Neural progenitor cell (in vitro differentiated cells): ENCODE measurements around the gene ADAMTS12. TPM values are rescaled to one million over a fixed set of nuclear protein-coding genes. Genes with fewer than 3 reads are reported as not detected.

Experiments used
- DNase-seq: peaks from one replicate; pipeline ENCODE4 v3.0.0-alpha.2; 2016; ENCODE audit warnings: low spot score
- H2AFZ ChIP-seq: fragments of 200-600 bp; sonication (generic); replicated peaks from 2 replicates; pipeline ENCODE4 v1.6.1; 2016; ENCODE audit warnings: antibody characterized with exemption
- H3F3A ChIP-seq: fragments of 200-600 bp; sonication (generic); 2 replicates; pipeline ENCODE4 v1.6.1; 2016; ENCODE audit warnings: antibody characterized with exemption, low read depth
- H3K27ac ChIP-seq: fragments of 200-600 bp; sonication (generic); 2 replicates; pipeline ENCODE4 v1.5.1; 2016; ENCODE audit warnings: mild to moderate bottlenecking
- H3K27me3 ChIP-seq: fragments of 200-600 bp; sonication (generic); 2 replicates; pipeline ENCODE4 v1.6.1; 2016; ENCODE audit warnings: mild to moderate bottlenecking, moderate library complexity
- H3K36me3 ChIP-seq: fragments of 200-600 bp; sonication (generic); 2 replicates; pipeline ENCODE4 v1.5.1; 2016
- H3K4me1 ChIP-seq: fragments of 200-600 bp; sonication (generic); 2 replicates; pipeline ENCODE4 v1.6.1; 2016; ENCODE audit warnings: mixed run types
- H3K4me2 ChIP-seq: fragments of 200-600 bp; sonication (generic); 2 replicates; pipeline ENCODE4 v1.6.1; 2016
- H3K4me3 ChIP-seq: fragments of 200-600 bp; sonication (generic); 2 replicates; pipeline ENCODE4 v1.5.1; 2016
- H3K79me2 ChIP-seq: fragments of 200-600 bp; sonication (generic); 2 replicates; pipeline ENCODE4 v1.6.1; 2016; ENCODE audit warnings: low read depth
- H3K9ac ChIP-seq: fragments of 200-600 bp; sonication (generic); 2 replicates; pipeline ENCODE4 v1.6.1; 2016
- H3K9me3 ChIP-seq: fragments of 200-600 bp; sonication (generic); 2 replicates; pipeline ENCODE4 v1.5.1; 2016; ENCODE audit warnings: low read depth
- H4K20me1 ChIP-seq: fragments of 200-600 bp; sonication (generic); 2 replicates; pipeline ENCODE4 v1.6.1; 2016; ENCODE audit warnings: low read depth
- H3K27ac Mint-ChIP-seq: 3 replicates; pipeline ENCODE4 v1.8.0; 2021; ENCODE audit warnings: mixed read lengths
- H3K27me3 Mint-ChIP-seq: 2 replicates; pipeline ENCODE4 v1.8.0; 2022; ENCODE audit warnings: low read depth, mild to moderate bottlenecking, inconsistent platforms, moderate library complexity, mixed read lengths; ENCODE audit not compliant: insufficient read depth
- H3K36me3 Mint-ChIP-seq: 3 replicates; pipeline ENCODE4 v1.8.0; 2021; ENCODE audit warnings: mixed read lengths
- H3K4me1 Mint-ChIP-seq: 3 replicates; pipeline ENCODE4 v1.8.0; 2021; ENCODE audit warnings: mixed read lengths
- H3K4me3 Mint-ChIP-seq: 3 replicates; pipeline ENCODE4 v1.8.0; 2021; ENCODE audit warnings: mild to moderate bottlenecking, moderate library complexity, mixed read lengths
- H3K9me3 Mint-ChIP-seq: 3 replicates; pipeline ENCODE4 v1.8.0; 2020; ENCODE audit warnings: mixed read lengths
- EZH2 ChIP-seq: fragments of 200-600 bp; sonication (generic); IDR thresholded peaks from 2 replicates; pipeline ENCODE4 v1.6.1; 2017; ENCODE audit warnings: antibody characterized with exemption, mild to moderate bottlenecking, moderate library complexity
- EZH2phosphoT487 ChIP-seq: fragments of 200-600 bp; sonication (generic); IDR thresholded peaks from 2 replicates; pipeline ENCODE4 v1.6.1; 2017; ENCODE audit warnings: antibody characterized with exemption
- total RNA-seq: library from RNA; depleted of rRNA; stranded (reverse); fragments of >200 nt; gene quantifications from 2 replicates; pipeline ENCODE4 v1.2.3, GENCODE V29; 2015; ENCODE audit warnings: low replicate concordance
- TF ChIP-seq, protein P1 (sequence below): fragments of 200-600 bp; sonication (generic); IDR thresholded peaks from 2 replicates; pipeline ENCODE4 v1.5.1; 2017; ENCODE audit warnings: antibody characterized with exemption, mild to moderate bottlenecking

The ADAMTS12 gene
- total RNA-seq, 1 donor from 2014 or later = 15.6 TPM

DNA sequence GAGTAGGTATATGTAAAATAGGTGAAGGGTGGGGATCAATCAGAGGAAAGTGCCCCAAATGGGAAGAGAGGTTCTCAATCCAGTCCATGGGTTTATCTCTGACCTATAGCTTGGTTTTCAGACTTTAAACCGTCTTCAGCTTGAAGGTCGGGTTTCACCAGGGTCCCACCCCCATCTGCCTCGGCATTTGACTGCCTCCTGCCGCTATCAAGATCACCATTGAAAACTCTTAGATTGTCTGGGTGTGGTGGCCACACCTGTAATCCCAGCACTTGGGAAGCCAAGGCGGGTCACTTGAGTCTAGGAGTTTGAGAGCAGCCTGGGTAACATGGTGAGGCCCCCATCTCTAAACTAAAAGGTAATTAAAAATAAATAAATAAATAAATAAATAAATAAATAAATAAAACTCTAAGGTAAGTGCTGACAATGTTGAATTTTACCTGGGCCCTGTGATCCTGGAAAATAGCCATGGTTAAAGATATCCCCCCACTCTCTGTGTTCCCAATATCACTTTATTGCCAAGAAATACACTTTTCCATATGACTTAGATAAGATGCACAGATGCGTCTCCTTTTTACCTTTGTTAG lies 402.2 kb downstream of the ADAMTS12 start:
- Mint-ChIP-seq H3K27ac (no peak overlapping the region), H3K4me1 (peaks cover 8% of the 10 kb centered on the region), H3K4me3 (no peak overlapping the region), H3K9me3 (peaks cover 1% of the 10 kb centered on the region), H3K27me3 (peaks cover 2% of the 10 kb centered on the region), H3K36me3 (peaks cover 2% of the 10 kb centered on the region)
- Histone ChIP-seq H3K79me2 (no peaks in the 10 kb centered on the region), H3K4me2 (peak overlapping the region; percentile 36), H3K9me3 (no peaks in the 10 kb centered on the region), H3K36me3 (no peaks in the 10 kb centered on the region), H4K20me1 (no peaks in the 10 kb centered on the region), H3K27ac (peak overlapping the region; percentile 48), H3K9ac (no peak overlapping the region), H3K27me3 (no peaks in the 10 kb centered on the region), H2AFZ (no peak overlapping the region), H3K4me3 (no peak overlapping the region), H3K4me1 (peaks cover 53% of the 10 kb centered on the region), H3F3A (peaks cover 47% of the 10 kb centered on the region)
- DNase-seq = peak; percentile 14
- TF ChIP-seq, protein P1, sequence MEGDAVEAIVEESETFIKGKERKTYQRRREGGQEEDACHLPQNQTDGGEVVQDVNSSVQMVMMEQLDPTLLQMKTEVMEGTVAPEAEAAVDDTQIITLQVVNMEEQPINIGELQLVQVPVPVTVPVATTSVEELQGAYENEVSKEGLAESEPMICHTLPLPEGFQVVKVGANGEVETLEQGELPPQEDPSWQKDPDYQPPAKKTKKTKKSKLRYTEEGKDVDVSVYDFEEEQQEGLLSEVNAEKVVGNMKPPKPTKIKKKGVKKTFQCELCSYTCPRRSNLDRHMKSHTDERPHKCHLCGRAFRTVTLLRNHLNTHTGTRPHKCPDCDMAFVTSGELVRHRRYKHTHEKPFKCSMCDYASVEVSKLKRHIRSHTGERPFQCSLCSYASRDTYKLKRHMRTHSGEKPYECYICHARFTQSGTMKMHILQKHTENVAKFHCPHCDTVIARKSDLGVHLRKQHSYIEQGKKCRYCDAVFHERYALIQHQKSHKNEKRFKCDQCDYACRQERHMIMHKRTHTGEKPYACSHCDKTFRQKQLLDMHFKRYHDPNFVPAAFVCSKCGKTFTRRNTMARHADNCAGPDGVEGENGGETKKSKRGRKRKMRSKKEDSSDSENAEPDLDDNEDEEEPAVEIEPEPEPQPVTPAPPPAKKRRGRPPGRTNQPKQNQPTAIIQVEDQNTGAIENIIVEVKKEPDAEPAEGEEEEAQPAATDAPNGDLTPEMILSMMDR = no peak
- TF ChIP-seq EZH2phosphoT487 (no peak), EZH2 (no peak)

DNA sequence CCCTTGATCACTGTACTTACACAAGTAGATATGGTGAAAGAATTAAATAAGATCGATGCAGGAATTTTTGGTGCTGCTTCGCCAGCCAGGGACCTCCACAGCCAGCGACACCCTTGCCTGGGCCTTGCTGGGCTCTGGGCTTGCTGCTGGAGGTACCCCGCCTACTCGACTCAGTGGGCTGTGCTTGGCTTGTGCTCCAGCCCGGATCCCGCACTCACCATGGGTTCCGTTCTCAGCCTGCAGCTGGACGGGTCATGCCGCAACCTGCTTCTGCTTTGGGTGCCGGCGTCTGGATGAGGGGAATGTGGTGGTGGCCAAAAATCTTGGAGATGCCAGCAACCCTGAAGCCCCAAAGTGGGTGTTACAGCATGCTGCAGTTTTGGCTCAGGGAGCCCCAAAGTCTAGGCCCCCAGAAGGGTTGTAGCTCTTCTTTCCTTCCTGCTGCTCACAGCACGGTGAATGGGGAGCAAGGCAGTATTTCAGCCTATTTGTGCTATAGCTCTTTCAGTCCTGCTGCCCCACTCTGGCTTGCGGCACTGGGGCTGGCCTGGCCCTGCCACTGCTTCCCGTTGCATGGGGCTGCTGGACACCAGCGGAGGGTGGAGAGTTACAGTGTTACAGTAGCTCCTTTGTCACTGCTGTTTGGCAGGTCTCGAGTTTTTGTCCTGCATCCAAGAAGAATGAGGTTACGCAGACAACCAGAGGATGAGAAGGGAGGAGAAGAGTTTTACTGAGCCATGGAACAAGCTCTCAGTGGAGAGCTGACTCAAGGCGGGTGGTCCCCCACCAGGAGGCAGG lies 403.0 kb downstream of the ADAMTS12 start:
- H3K79me2 ChIP-seq = no peaks in the 10 kb centered on the region
- Mint-ChIP-seq H3K4me3 (no peak overlapping the region), H3K4me1 (peaks cover 8% of the 10 kb centered on the region), H3K27ac (no peak overlapping the region), H3K9me3 (peaks cover 1% of the 10 kb centered on the region), H3K27me3 (peaks cover 2% of the 10 kb centered on the region), H3K36me3 (peaks cover 2% of the 10 kb centered on the region)
- no peak overlapping the region for H3K4me3 ChIP-seq
- H3K36me3 ChIP-seq = no peaks in the 10 kb centered on the region
- H3K9ac ChIP-seq = no peak overlapping the region
- H3K27me3 ChIP-seq = no peaks in the 10 kb centered on the region
- no peaks in the 10 kb centered on the region for H3K9me3 ChIP-seq
- peak; percentile 33 for DNase-seq
- no peaks in the 10 kb centered on the region for H4K20me1 ChIP-seq
- TF ChIP-seq EZH2phosphoT487 (no peak), EZH2 (no peak)
- TF ChIP-seq, protein P1 = no peak
- peak overlapping the region; percentile 79 for H2AFZ ChIP-seq
- H3K4me1 ChIP-seq = peaks cover 48% of the 10 kb centered on the region
- peaks cover 47% of the 10 kb centered on the region for H3F3A ChIP-seq
- peak overlapping the region; percentile 36 for H3K4me2 ChIP-seq
- H3K27ac ChIP-seq = no peak overlapping the region

DNA sequence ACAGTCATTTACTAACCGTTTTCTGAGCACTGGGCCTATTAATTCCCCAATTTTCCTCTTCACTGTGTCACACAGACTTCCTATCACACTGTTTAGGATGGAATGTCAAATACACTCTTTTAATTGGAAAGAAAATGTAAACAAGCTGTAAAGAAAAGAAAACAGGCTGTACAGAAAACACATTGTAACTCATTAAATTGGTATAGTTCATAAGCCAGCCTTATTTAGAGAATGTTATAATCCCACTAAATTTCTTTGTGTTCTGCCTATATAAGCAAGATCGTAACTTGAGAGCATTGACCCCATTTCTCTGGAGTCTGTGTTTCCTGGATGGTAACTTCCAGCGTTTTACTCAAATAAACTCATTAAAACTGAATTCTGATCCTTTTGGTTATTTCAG lies 404.6 kb downstream of the ADAMTS12 start:
- Mint-ChIP-seq H3K4me1 (peaks cover 8% of the 10 kb centered on the region), H3K36me3 (no peaks in the 10 kb centered on the region), H3K27me3 (peaks cover 2% of the 10 kb centered on the region), H3K27ac (no peak overlapping the region), H3K9me3 (peaks cover 1% of the 10 kb centered on the region), H3K4me3 (no peak overlapping the region)
- no peak overlapping the region for H3K4me2 ChIP-seq
- no peaks in the 10 kb centered on the region for H4K20me1 ChIP-seq
- no peaks in the 10 kb centered on the region for H3K36me3 ChIP-seq
- H3K27me3 ChIP-seq = no peaks in the 10 kb centered on the region
- H3F3A ChIP-seq = peaks cover 54% of the 10 kb centered on the region
- H3K4me3 ChIP-seq = no peak overlapping the region
- H3K9ac ChIP-seq = no peak overlapping the region
- peaks cover 54% of the 10 kb centered on the region for H3K4me1 ChIP-seq
- no peaks in the 10 kb centered on the region for H3K79me2 ChIP-seq
- no peaks in the 10 kb centered on the region for H3K9me3 ChIP-seq
- H2AFZ ChIP-seq = no peak overlapping the region
- H3K27ac ChIP-seq = no peak overlapping the region
- DNase-seq = no peak
- TF ChIP-seq EZH2phosphoT487 = no peak
- no peak for TF ChIP-seq EZH2
- TF ChIP-seq, protein P1 = no peak
